ENCODE data around the gene HOXA13.

The HOXA13 gene

GRCh38 chr7:27158436-27159265 lies 41.2 kb downstream of the HOXA13 start:
- Histone ChIP-seq H3K9ac (ENCODE audit: low read depth, low read length) (no peak overlapping the region), H3K4me1 (ENCODE audit: control insufficient read depth, insufficient read depth, low read length) (no peaks in the 10 kb centered on the region), H3K4me3 (ENCODE audit: low read depth, low read length) (no peak overlapping the region), H3K27me3 (ENCODE audit: control insufficient read depth, insufficient read depth, low read length) (peaks cover 97% of the 10 kb centered on the region), H3K9me3 (ENCODE audit: control insufficient read depth, insufficient read depth, low read length) (no peaks in the 10 kb centered on the region), H3K36me3 (ENCODE audit: control insufficient read depth, insufficient read depth, low read length) (no peaks in the 10 kb centered on the region)

GRCh38 chr7:27157702-27158431 lies 42.0 kb downstream of the HOXA13 start:
- Histone ChIP-seq H3K27me3 (ENCODE audit: control insufficient read depth, insufficient read depth, low read length) (peaks cover 97% of the 10 kb centered on the region), H3K9me3 (ENCODE audit: control insufficient read depth, insufficient read depth, low read length) (no peaks in the 10 kb centered on the region), H3K4me3 (ENCODE audit: low read depth, low read length) (peak overlapping the region; percentile 30), H3K36me3 (ENCODE audit: control insufficient read depth, insufficient read depth, low read length) (no peaks in the 10 kb centered on the region), H3K9ac (ENCODE audit: low read depth, low read length) (no peak overlapping the region), H3K4me1 (ENCODE audit: control insufficient read depth, insufficient read depth, low read length) (no peaks in the 10 kb centered on the region)

GRCh38 chr7:27156916-27157701 lies 42.8 kb downstream of the HOXA13 start:
- Histone ChIP-seq H3K27me3 (ENCODE audit: control insufficient read depth, insufficient read depth, low read length) (peaks cover 97% of the 10 kb centered on the region), H3K9me3 (ENCODE audit: control insufficient read depth, insufficient read depth, low read length) (no peaks in the 10 kb centered on the region), H3K9ac (ENCODE audit: low read depth, low read length) (no peak overlapping the region), H3K4me3 (ENCODE audit: low read depth, low read length) (peak overlapping the region; percentile 30), H3K36me3 (ENCODE audit: control insufficient read depth, insufficient read depth, low read length) (no peaks in the 10 kb centered on the region), H3K4me1 (ENCODE audit: control insufficient read depth, insufficient read depth, low read length) (no peaks in the 10 kb centered on the region)

- Histone ChIP-seq H3K4me3 (ENCODE audit: low read depth, low read length) (peak within 1 kb of the TSS; percentile 43), H3K36me3 (ENCODE audit: control insufficient read depth, insufficient read depth, low read length) (no peaks in the 10 kb centered on the region), H3K9me3 (ENCODE audit: control insufficient read depth, insufficient read depth, low read length) (no peaks in the 10 kb centered on the region), H3K27me3 (ENCODE audit: control insufficient read depth, insufficient read depth, low read length) (peaks cover 98% of the 10 kb centered on the region), H3K9ac (ENCODE audit: low read depth, low read length) (no peak within 1 kb of the TSS), H3K4me1 (ENCODE audit: control insufficient read depth, insufficient read depth, low read length) (no peaks in the 10 kb centered on the region)
These were observed 43.4 kb downstream of the HOXA13 start, which contains the start of gene HOXA7 for GRCh38 chr7:27156508-27156898. Gene HOXA7 (minus strand): TSS chr7:27156675. CDS start chr7:27156545, 130 bp downstream.

- peak overlapping the region; percentile 43 for H3K4me3 ChIP-seq (ENCODE audit: low read depth, low read length)
- H3K36me3 ChIP-seq (ENCODE audit: control insufficient read depth, insufficient read depth, low read length), result no peaks in the 10 kb centered on the region
- no peak overlapping the region for H3K9ac ChIP-seq (ENCODE audit: low read depth, low read length)
- H3K27me3 ChIP-seq (ENCODE audit: control insufficient read depth, insufficient read depth, low read length), result peaks cover 99% of the 10 kb centered on the region
- no peaks in the 10 kb centered on the region for H3K9me3 ChIP-seq (ENCODE audit: control insufficient read depth, insufficient read depth, low read length)
- H3K4me1 ChIP-seq (ENCODE audit: control insufficient read depth, insufficient read depth, low read length), result no peaks in the 10 kb centered on the region
These were observed 43.9 kb downstream of the HOXA13 start for GRCh38 chr7:27155816-27156507.

- no peaks in the 10 kb centered on the region for H3K4me1 ChIP-seq (ENCODE audit: control insufficient read depth, insufficient read depth, low read length)
- H3K9me3 ChIP-seq (ENCODE audit: control insufficient read depth, insufficient read depth, low read length), result no peaks in the 10 kb centered on the region
- H3K27me3 ChIP-seq (ENCODE audit: control insufficient read depth, insufficient read depth, low read length), result peaks cover 99% of the 10 kb centered on the region
- H3K9ac ChIP-seq (ENCODE audit: low read depth, low read length), result no peak overlapping the region
- peak overlapping the region; percentile 22 for H3K4me3 ChIP-seq (ENCODE audit: low read depth, low read length)
- H3K36me3 ChIP-seq (ENCODE audit: control insufficient read depth, insufficient read depth, low read length), result no peaks in the 10 kb centered on the region
These were observed 44.7 kb downstream of the HOXA13 start for GRCh38 chr7:27154901-27155815.

GRCh38 chr7:27154369-27154768 lies 45.5 kb downstream of the HOXA13 start:
- Histone ChIP-seq H3K9ac (ENCODE audit: low read depth, low read length) (no peak overlapping the region), H3K4me3 (ENCODE audit: low read depth, low read length) (peak overlapping the region; percentile 11), H3K36me3 (ENCODE audit: control insufficient read depth, insufficient read depth, low read length) (no peaks in the 10 kb centered on the region), H3K4me1 (ENCODE audit: control insufficient read depth, insufficient read depth, low read length) (no peaks in the 10 kb centered on the region), H3K9me3 (ENCODE audit: control insufficient read depth, insufficient read depth, low read length) (no peaks in the 10 kb centered on the region), H3K27me3 (ENCODE audit: control insufficient read depth, insufficient read depth, low read length) (peaks cover 99% of the 10 kb centered on the region)

GRCh38 chr7:27153526-27153925 lies 46.4 kb downstream of the HOXA13 start:
- Histone ChIP-seq H3K9ac (ENCODE audit: low read depth, low read length) (no peak overlapping the region), H3K4me3 (ENCODE audit: low read depth, low read length) (peak overlapping the region; percentile 5), H3K27me3 (ENCODE audit: control insufficient read depth, insufficient read depth, low read length) (peaks cover 99% of the 10 kb centered on the region), H3K9me3 (ENCODE audit: control insufficient read depth, insufficient read depth, low read length) (no peaks in the 10 kb centered on the region), H3K36me3 (ENCODE audit: control insufficient read depth, insufficient read depth, low read length) (no peaks in the 10 kb centered on the region), H3K4me1 (ENCODE audit: control insufficient read depth, insufficient read depth, low read length) (no peaks in the 10 kb centered on the region)

GRCh38 chr7:27152816-27153442 lies 47.0 kb downstream of the HOXA13 start:
- no peaks in the 10 kb centered on the region for H3K4me1 ChIP-seq (ENCODE audit: control insufficient read depth, insufficient read depth, low read length)
- H3K9me3 ChIP-seq (ENCODE audit: control insufficient read depth, insufficient read depth, low read length), result no peaks in the 10 kb centered on the region
- no peaks in the 10 kb centered on the region for H3K36me3 ChIP-seq (ENCODE audit: control insufficient read depth, insufficient read depth, low read length)
- H3K9ac ChIP-seq (ENCODE audit: low read depth, low read length), result no peak overlapping the region
- H3K4me3 ChIP-seq (ENCODE audit: low read depth, low read length), result peak overlapping the region; percentile 13
- H3K27me3 ChIP-seq (ENCODE audit: control insufficient read depth, insufficient read depth, low read length), result peaks cover 99% of the 10 kb centered on the region
